ENCODE results near the gene PHLPP1. TPM values are rescaled to one million over a fixed set of nuclear protein-coding genes. Genes with fewer than 3 reads are reported as not detected.
"Not testable (repeated sequence)": the region's sequence is repeated elsewhere in the genome, so short reads cannot be mapped to it uniquely, and the experiment has no call there.

The PHLPP1 gene
- polyA plus RNA-seq: 1 to 10 TPM; 2.2 to 4.0 (median 3.0) TPM

DNA sequence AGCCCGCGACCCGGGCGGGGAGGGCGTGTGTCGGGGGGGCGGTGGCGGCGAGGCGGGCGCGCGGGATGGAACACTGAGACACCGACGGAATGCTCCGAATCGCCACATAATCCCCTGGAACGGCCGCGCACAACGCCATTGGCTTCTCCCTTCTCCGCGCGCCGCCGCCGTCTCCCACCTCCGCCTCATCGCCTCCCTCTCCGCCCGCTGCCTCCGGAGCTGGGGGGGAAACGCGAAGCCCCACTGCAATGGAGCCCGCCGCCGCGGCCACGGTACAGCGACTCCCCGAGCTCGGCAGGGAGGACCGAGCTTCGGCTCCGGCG lies at the start of gene PHLPP1:
Gene PHLPP1, plus strand, starts transcription at position 106 of the 323 bp plus-strand sequence. Its CDS starts 143 bp downstream, at position 249.
- peak within 1 kb of the TSS; percentile 94 for H3K27ac ChIP-seq (ENCODE audit: low read depth, low read length)
- WGBS, 3 donors: 0 to 1% (median 1%) methylated on average over 23 to 42 of the region's 46 CpGs

DNA sequence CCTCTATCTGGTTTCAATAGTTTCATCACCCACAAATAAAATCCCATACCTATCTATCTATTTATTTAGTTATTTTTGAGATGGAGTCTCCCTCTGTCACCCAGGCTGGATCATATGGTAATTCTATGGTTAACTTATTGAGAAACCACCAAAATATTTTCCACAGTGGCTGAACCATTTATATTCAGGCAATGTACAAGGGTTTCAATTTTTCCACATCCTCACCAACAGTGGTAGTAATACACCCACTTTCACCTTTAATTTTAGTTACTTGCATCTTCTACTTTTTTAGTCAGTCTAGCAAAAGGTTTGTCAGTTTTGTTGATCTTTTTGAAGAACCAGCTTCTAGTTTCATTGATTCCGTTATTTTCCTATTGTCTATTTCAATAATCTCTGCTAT lies 46.1 kb upstream of the PHLPP1 start:
- 93 to 100% (median 97%) methylated on average over 1 of the region's 1 CpG for WGBS, 3 donors
- H3K27ac ChIP-seq (ENCODE audit: low read depth, low read length): no peak overlapping the region

DNA sequence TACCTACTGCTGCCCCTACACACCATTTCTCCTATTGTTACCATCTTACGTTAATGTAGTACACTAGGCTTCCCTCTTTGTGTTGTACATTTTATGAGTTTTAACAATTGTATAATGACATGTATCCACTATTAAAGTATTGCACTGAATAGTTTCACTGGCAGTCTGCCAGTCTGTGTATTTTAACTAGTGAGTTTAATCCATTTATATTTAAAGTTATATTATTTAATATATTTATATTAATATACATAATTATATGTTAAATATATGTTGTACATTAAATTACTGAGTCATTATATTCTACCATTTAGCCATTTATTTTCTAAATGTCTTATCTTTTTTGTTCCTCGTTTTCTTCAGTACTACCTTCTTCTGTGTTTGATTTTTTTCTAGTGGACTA lies 44.8 kb upstream of the PHLPP1 start:
- 94 to 95% (median 95%) methylated on average over 2 of the region's 2 CpGs for WGBS, 3 donors
- no peak overlapping the region for H3K27ac ChIP-seq (ENCODE audit: low read depth, low read length)

DNA sequence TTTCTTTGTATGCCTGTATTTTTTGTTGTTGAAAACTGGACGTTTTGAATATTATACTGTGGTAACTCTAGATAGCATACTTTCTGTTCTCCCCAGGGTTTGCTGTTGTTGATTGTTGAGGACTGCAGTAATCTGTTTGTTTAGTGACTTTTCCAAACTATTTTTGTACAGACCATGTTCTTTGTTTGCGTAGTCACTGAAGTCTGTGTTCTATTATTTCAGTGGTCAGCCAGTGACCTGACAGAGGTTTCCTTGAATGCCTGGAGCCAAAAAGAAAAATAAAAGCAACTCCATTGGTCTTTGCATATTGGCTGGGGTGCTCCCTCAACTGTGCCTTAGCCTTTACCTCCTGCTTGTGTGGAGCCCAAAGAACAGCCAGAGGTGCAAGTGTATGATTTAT lies 42.7 kb upstream of the PHLPP1 start:
- H3K27ac ChIP-seq (ENCODE audit: low read depth, low read length): no peak overlapping the region
- WGBS, 3 donors: 44 to 69% (median 67%) methylated on average over 2 of the region's 2 CpGs

DNA sequence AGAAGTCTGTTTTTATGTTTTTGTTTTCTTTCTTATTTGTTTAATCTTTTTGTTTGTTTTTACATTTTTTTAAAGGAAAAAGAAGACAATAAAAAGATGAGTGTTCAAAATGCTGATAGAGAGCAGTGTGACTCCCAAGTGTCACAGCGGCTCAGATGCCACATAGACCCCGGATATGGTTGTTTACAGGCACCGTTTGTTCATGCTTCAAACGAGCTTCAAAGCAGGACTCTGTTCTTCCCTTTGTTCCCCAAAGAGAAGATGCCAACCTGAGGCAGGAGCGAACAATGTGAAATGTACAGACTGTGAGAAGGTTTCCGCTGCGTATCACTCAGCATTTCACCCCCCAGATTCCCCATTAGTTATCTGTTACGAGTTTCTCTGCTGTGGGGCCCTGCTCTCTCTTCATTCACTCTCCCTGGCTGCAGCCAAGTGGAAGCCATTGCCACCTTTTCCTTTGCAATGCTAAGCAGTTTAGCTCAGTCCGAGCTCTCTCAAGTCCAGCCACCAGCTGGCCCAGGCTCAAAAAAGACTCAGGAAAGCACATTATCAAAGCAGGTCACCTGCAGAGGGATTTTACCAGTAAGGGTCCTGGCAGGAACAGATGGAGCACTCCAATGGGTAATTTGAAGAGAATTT lies 36.4 kb upstream of the PHLPP1 start:
- WGBS, 3 donors: 76 to 90% (median 86%) methylated on average over 9 of the region's 9 CpGs

DNA sequence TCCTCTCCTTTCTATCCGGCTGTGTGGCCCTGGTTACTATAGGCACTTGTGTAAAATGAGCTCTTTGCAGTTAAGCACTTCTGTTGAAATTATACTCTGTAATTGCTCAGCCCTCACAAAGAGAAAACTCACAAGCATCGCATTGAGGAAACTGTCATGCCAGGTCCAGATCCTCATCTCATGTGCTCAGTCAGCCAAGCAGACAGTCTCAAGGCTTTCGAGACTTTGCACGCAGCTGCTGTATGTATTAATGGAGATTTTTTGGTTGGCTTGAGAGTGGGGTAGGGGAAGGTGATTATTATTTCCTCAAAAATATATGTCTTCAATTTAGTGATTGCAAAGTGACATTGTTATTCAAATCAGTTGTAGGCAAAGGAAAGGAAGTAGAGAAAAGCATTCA lies 33.0 kb upstream of the PHLPP1 start:
- no peak overlapping the region for H3K27ac ChIP-seq (ENCODE audit: low read depth, low read length)
- WGBS, 3 donors: 74 to 81% (median 78%) methylated on average over 4 of the region's 4 CpGs

More for the DNA sequence above, 36.4 kb upstream of the PHLPP1 start:
- H3K27ac ChIP-seq (ENCODE audit: low read depth, low read length): no peak overlapping the region

DNA sequence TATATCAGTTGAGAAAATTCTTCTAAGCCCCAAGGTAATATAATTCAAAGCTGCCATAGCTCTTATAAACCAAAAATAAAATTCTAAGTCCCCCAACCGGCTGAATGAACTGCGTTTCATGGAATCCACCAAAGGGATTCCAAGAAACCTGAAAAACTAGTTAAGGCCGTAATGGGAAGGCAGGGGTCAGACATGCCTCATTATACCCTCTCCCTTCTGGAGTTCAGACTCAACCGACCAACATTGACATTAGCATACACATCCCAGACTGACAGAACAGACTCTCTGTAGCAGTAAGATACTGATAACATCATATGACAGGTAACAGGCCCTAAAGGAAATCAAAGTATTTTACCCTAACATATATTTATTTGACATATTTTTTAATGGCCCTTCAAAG lies 31.4 kb upstream of the PHLPP1 start:
- 57 to 89% (median 87%) methylated on average over 4 of the region's 4 CpGs for WGBS, 3 donors
- H3K27ac ChIP-seq (ENCODE audit: low read depth, low read length): no peak overlapping the region

DNA sequence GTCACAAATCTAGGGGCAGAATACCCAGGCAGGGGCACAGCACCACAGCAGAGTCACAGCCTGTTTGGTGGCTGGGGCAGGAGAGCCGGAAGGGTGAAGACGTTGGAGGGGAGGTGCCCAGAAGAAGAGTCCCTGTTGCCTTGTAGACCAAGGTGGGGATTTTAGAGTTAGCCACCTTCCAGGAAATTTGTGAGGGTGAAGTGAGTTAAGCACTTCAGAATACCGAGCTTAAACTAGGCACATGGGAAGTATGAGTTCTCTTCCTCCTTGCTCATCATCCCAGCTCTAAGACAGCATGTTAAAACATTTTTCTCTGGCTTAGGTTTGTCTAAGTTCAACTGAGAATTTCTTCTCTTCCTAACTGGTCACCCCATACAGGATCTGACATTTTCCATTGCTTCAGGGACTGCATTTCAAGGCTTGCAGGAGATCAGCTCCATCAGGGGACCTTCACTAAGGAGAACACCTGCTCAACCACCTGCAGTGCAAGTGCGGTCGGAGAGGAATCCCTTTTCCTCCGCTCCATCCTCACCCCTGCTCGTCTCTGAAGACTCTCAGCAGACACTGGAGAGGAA lies 26.5 kb upstream of the PHLPP1 start:
- 87 to 95% (median 94%) methylated on average over 7 of the region's 7 CpGs for WGBS, 3 donors
- H3K27ac ChIP-seq (ENCODE audit: low read depth, low read length): no peak overlapping the region

DNA sequence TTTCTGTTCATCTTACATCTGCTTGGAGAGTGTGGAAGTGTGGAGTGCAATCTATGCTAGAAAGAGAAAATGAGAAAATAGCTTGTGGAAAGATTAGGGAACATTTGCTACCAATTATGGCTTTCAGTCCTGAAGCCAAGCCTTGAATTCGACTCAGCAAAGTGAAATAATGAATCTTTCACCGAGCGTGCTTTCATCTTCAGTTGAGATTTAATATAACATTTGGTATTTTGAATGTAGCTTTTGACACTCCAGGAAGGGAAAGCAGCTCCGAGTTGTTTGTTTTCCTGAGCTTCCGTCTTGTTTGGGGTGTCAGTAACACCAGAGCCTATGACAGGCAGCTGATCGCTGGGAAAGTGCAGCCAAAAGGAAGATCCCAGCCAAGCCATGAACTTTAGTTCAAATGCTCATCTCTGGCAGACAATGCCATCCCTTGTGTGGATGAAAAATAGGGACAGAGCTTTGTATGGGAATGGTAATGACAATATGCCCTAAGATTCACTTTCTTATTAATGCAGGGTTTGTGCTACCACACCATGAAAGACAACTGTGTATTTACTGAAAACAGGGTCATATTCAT lies 25.0 kb upstream of the PHLPP1 start:
- no peak overlapping the region for H3K27ac ChIP-seq (ENCODE audit: low read depth, low read length)
- WGBS, 3 donors: 45 to 70% (median 65%) methylated on average over 6 of the region's 6 CpGs

DNA sequence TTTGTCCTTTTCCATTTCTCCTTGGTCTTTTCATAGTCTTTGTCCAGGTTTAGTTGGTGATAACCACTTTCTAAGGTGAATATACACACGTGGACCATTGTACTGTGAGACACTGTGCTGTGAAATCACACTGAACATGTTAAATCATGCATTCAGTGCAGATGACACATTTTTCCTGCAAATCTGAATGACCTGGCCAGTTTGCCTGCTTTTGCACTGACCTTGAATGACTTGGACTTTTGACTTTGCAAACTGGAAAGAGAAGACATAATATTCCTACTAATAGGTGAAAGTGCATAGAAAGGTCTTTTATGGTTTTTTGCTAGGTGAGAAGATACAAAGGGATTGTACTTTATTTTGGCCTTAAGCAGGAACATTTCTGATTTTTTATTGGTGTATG lies 21.7 kb upstream of the PHLPP1 start:
- no peak overlapping the region for H3K27ac ChIP-seq (ENCODE audit: low read depth, low read length)
- 46 to 73% (median 66%) methylated on average over 1 of the region's 1 CpG for WGBS, 3 donors

DNA sequence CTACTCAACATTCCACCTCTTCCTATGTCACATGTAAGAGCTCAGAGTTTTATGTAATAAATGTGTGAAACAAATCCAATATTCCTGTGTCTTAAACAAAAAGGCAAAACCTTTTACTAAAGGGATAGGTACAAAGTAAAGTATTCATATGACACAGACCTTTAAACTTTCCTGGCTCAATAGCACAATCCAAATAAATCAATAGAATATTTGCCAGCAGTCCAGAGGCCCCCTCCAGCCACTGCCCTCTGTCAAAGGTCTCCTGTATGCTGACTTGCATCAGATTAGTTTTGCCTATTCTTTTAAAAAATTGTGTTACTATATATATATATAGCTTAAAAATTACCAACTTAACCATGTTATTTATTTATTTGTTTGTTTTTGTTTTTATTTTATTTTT lies 17.7 kb upstream of the PHLPP1 start:
- H3K27ac ChIP-seq (ENCODE audit: low read depth, low read length): no peak overlapping the region

DNA sequence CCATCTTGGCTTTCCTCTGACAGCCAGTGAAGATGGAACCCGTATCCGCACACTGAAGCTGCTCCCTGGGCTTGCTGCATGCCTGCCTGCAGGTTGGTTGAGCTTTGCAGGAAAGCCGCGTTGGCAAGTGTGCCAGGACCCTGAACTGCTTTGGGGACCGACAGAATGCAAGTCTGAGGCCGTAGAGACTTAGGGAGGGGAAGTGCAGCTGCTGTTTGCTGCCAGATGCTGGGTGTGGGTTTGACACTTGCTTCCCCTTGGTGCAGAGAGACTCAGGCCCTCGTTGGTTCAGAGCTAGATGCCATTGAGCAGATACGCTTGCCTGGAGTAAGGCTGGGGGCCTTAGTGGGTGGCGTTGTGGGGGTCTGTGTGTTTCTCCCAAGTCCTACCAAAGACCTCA lies 13.1 kb upstream of the PHLPP1 start:
- no peak overlapping the region for H3K27ac ChIP-seq (ENCODE audit: low read depth, low read length)
- 51 to 67% (median 51%) methylated on average over 8 to 9 of the region's 9 CpGs for WGBS, 3 donors

DNA sequence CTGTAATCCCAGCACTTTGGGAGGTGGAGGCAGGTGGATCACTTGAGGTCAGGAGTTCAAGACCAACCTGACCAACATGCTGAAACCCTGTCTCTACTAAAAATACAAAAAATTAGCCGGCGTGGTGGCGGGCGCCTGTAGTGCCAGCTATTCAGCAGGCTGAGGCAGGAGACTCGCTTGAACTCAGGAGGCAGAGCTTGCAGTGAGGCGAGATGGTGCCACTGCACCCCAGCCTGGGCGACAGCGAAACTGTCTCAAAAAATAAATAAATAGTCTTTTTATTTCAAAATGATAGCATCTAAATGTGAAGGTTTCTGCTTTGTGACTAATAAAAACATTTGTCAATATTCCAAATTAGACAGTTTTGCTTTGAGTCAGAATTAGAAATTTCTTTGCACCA lies 8.5 kb upstream of the PHLPP1 start:
- WGBS, 3 donors: 95 to 99% (median 96%) methylated on average over 8 of the region's 8 CpGs
- not testable (repeated sequence) for H3K27ac ChIP-seq (ENCODE audit: low read depth, low read length)

DNA sequence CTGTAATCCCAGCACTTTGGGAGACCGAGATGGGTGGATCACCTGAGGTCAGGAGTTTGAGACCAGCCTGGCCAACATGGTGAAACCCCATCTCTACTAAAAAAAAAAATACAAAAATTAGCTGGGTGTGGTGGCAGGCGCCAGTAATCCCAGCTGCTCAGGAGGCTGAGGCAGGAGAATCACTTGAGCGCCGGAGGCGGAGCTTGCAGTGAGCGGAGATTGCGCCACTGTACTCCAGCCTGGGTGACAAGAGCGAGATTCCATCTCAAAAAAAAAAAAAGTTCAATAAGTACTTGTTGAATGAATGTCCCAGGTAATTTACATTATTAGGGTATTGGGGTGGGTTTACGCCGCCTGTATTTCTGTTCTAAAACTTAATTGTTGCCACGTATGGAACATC lies 5.4 kb upstream of the PHLPP1 start:
- WGBS, 3 donors: 90 to 94% (median 92%) methylated on average over 11 of the region's 11 CpGs
- H3K27ac ChIP-seq (ENCODE audit: low read depth, low read length): not testable (repeated sequence)

DNA sequence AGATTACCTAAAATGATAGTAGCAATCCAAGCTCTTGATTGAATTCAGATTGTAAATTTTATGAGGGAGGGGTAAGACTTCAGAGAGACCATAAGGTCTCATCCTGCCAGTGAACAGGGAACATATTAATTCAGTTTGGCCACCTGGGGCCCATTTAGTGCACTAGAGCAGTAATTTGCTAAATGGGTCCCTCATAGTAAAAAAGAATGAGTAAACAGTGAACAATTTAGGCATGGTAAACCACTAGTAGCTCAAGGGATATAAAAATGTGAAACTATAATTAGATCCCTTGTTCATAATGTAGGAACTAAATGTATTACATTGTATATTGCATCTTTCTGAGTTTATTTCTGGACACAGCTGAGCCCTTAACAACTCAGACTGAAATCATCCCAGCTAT lies 4.9 kb upstream of the PHLPP1 start:
- no peak overlapping the region for H3K27ac ChIP-seq (ENCODE audit: low read depth, low read length)

DNA sequence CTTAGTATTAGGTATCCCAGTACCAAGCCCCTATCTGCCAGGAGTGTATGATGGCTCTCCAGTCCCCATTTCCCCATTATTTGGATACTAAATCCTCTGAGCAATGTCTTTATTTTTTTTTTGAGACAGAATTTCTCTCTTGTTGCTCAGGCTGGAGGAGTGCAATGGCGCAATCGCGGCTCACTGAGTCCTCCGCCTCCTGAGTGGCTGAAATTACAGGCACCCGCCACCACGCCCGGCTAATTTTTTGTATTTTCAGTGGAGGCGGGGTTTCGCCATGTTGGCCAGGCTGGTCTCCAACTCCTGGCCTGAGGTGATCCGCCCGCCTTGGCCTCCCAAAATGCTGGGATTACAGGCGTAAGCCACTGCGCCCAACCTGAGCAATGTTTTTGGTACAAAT lies 3.6 kb upstream of the PHLPP1 start:
- 96 to 97% (median 97%) methylated on average over 13 of the region's 13 CpGs for WGBS, 3 donors
- no peak overlapping the region for H3K27ac ChIP-seq (ENCODE audit: low read depth, low read length)

DNA sequence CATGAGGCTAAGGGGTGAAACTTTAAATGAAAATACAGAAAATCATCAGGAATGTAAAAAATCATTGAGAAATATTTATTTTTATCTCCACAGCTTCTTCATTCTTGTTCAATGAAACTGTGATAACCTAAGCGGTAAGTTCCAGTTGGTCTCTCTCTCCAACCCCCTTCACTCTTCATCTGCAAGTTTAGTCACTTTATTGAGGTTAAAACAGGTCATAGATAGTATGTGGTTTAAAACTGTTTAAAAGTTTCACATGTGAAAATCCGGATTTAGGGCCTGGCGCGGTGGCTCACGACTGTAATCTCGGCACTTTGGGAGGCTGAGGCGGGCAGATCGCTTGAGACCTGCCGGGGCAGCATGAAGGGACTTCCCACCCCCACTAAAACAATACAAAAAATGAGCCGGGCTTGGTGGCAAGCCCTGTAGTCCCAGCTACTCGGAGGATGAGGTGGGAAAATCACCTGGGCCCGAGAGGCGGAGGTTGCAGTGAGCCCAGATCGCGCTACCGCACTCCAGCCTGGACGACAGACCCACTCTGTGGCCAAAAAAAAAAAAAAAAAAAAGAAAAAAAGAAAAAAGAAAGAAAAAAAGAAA lies 1.6 kb upstream of the PHLPP1 start:
- no peak overlapping the region for H3K27ac ChIP-seq (ENCODE audit: low read depth, low read length)
- 91 to 93% (median 92%) methylated on average over 17 of the region's 17 CpGs for WGBS, 3 donors

DNA sequence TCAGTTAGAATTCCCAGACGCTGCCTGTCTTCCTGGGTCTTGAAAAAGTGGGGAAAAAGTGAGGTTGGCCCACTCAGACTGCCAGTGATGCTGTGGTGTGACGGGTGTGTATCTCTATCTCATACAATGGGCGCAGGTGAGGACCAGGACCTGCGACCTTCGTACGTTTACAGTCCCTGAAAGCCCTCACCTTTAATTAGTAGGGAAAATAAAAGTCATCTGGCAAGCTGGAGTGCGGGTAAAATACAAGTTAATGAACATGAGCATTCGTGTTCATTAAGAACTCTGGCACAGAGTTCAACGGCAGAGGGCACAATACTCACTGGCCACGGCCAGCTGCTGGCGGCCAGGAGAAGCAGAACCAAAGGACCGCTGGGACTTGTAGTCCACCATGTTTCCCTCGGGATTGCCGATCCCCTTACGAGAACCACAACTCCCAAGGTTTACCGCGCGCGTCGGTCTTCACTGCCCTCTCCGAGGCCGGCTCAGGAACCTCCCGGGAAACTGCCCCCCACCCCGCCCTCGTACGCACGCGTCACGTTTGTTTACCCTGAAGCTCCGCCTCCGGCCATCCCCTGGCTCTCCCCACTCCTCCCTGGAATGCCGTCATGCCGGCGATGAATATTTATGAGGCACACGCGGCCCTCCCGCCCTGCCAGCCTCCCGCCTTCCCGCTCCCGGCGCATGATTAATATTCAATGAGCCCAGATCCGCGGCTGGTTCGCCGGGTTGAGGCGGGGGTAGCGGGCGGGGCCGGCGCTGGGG lies 488 bp upstream of the PHLPP1 start:
- H3K27ac ChIP-seq (ENCODE audit: low read depth, low read length): peak overlapping the region; percentile 94
- WGBS, 3 donors: 2 to 3% (median 3%) methylated on average over 49 to 50 of the region's 50 CpGs
